ENCODE results near the gene ONECUT3.

DNA sequence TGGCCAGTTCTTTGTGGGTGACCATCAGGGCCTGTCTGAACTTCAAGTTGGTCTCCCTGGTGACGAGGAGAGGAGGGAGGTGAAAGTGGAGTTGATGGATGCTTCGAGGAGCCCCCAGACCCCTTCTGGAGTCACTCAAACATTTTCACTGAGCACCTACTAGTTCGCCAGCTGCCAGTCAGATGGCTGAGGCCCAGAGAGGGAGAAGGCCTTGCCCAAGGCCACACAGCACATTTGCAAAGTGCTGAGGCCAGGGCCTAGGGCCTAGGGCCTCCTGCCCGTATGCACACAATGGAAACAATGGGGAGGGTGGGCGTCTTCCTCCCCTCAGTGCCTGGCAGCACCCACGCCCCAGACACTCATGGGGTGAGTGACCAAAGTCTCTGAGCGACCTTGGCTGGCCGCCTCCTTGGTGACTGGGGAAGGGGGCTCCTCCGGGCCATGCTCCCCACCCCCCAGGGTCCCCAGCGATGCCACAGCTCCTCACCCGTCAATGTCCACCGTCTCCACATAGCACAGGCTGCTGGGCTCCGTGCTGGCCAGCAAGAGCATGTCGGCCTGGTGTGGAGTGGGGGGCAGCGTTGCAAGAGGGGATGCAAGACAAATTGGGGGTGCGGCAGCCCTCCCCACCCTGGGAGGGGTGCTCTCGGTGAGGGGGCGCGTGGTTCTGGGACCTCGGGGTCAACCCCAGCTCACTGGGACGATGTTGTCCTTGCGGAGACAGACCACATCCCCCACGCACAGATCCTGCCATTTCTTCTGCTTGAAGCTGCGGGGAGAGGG, 52.3 kb downstream of the ONECUT3 start:
- TF ChIP-seq, protein P1, sequence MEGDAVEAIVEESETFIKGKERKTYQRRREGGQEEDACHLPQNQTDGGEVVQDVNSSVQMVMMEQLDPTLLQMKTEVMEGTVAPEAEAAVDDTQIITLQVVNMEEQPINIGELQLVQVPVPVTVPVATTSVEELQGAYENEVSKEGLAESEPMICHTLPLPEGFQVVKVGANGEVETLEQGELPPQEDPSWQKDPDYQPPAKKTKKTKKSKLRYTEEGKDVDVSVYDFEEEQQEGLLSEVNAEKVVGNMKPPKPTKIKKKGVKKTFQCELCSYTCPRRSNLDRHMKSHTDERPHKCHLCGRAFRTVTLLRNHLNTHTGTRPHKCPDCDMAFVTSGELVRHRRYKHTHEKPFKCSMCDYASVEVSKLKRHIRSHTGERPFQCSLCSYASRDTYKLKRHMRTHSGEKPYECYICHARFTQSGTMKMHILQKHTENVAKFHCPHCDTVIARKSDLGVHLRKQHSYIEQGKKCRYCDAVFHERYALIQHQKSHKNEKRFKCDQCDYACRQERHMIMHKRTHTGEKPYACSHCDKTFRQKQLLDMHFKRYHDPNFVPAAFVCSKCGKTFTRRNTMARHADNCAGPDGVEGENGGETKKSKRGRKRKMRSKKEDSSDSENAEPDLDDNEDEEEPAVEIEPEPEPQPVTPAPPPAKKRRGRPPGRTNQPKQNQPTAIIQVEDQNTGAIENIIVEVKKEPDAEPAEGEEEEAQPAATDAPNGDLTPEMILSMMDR (conservative IDR thresholded peaks at IDR 0.05), result no peak
- no peak for TF ChIP-seq EZH2 (IDR thresholded peaks at IDR 0.05; ENCODE audit: low read depth)

Data from PC-9 (cell line).